PC-3 (cell line): Measurements from ENCODE around the gene ACTN4. TPM values are rescaled to one million over a fixed set of nuclear protein-coding genes. Genes with fewer than 3 reads are reported as not detected.
A peak's percentile ranks its signal among the peaks of the same experiment; 100 is the strongest.

ENCODE experiments used
- ATAC-seq: fragments of 200-7000 bp; cut with Tn5 transposase; 2 replicates; pipeline ENCODE4 v1.9.1; 2020; ENCODE audit warnings: mild to moderate bottlenecking, moderate library complexity
- BruUV-seq: library from RNA; stranded (reverse); fragments of 400-500 nt; replicated peaks from 2 replicates; lab custom pipeline; 2021; lab: Mats Ljungman, UMichigan
- CTCF ChIA-PET: fragments of 300-600 bp; sonication (Branson Sonifier 250); formaldehyde crosslinking; loops from one replicate; lab custom pipeline; 2022; ENCODE audit warnings: antibody characterized with exemption; lab: Charles Lee
- POLR2A ChIA-PET: fragments of 300-600 bp; sonication (Branson Sonifier 250); formaldehyde crosslinking; loops from one replicate; lab custom pipeline; 2022; ENCODE audit warnings: antibody characterized with exemption; ENCODE audit not compliant: unreplicated experiment; lab: Charles Lee
- DNase-seq: peaks from one replicate; pipeline ENCODE4 v3.0.0-alpha.2; 2015
- H2AFZ ChIP-seq: fragments of 300-600 bp; sonication (generic); 2 replicates; pipeline ENCODE4 v1.6.0; 2016; ENCODE audit warnings: antibody characterized with exemption, low read length
- H3F3A ChIP-seq: fragments of 300-600 bp; sonication (generic); one replicate; pipeline ENCODE4 v1.6.0; 2017; ENCODE audit warnings: antibody characterized with exemption, low read length, control low read depth, mild to moderate bottlenecking; ENCODE audit not compliant: unreplicated experiment
- H3K27ac ChIP-seq: fragments of 300-600 bp; sonication (generic); 2 replicates; pipeline ENCODE4 v1.5.1; 2016; ENCODE audit warnings: mild to moderate bottlenecking, low read length
- H3K27me3 ChIP-seq: fragments of 300-600 bp; sonication (generic); 2 replicates; pipeline ENCODE4 v1.6.1; 2016; ENCODE audit warnings: low read length, mixed read lengths
- H3K36me3 ChIP-seq: fragments of 300-600 bp; sonication (generic); 2 replicates; pipeline ENCODE4 v1.6.1; 2016; ENCODE audit warnings: low read depth, mixed run types, low read length, mixed read lengths
- H3K4me1 ChIP-seq: fragments of 300-600 bp; sonication (generic); 2 replicates; pipeline ENCODE4 v1.5.1; 2016; ENCODE audit warnings: low read length; ENCODE audit not compliant: insufficient read depth
- H3K4me2 ChIP-seq: fragments of 300-600 bp; sonication (generic); 2 replicates; pipeline ENCODE4 v1.6.0; 2016; ENCODE audit warnings: low read length
- H3K4me3 ChIP-seq: fragments of 300-600 bp; sonication (generic); 2 replicates; pipeline ENCODE4 v1.5.1; 2016; ENCODE audit warnings: mild to moderate bottlenecking, low read length, mixed read lengths
- H3K79me2 ChIP-seq: fragments of 300-600 bp; sonication (generic); 2 replicates; pipeline ENCODE4 v1.6.1; 2017; ENCODE audit warnings: low read length, mixed read lengths
- H3K9ac ChIP-seq: fragments of 300-600 bp; sonication (generic); 2 replicates; pipeline ENCODE4 v1.6.0; 2016; ENCODE audit warnings: mild to moderate bottlenecking, low read length
- H3K9me2 ChIP-seq: fragments of 300-600 bp; sonication (generic); replicated peaks from 2 replicates; pipeline ENCODE4 v1.6.1; 2016; ENCODE audit warnings: mixed run types, low read length, mixed read lengths
- H3K9me3 ChIP-seq: fragments of 300-600 bp; sonication (generic); 2 replicates; pipeline ENCODE4 v1.6.1; 2016; ENCODE audit warnings: low read length, mixed read lengths
- H4K20me1 ChIP-seq: fragments of 300-600 bp; sonication (generic); 2 replicates; pipeline ENCODE4 v1.6.1; 2016; ENCODE audit warnings: low read length, mixed read lengths
- CTCF ChIP-seq: fragments of 300-600 bp; sonication (generic); conservative IDR thresholded peaks from 2 replicates; pipeline ENCODE4 v1.5.1; 2017; ENCODE audit warnings: antibody characterized with exemption, low read depth, mild to moderate bottlenecking, low read length
- EZH2 ChIP-seq: fragments of 300-600 bp; sonication (generic); IDR thresholded peaks from one replicate; pipeline ENCODE4 v1.6.1; 2017; ENCODE audit warnings: antibody characterized with exemption, mild to moderate bottlenecking, low read length; ENCODE audit not compliant: unreplicated experiment
- EZH2phosphoT487 ChIP-seq: fragments of 300-600 bp; sonication (generic); IDR thresholded peaks from 2 replicates; pipeline ENCODE4 v1.6.1; 2018; ENCODE audit warnings: mild to moderate bottlenecking, antibody characterized with exemption, low read length, borderline replicate concordance
- intact Hi-C: fragments of 100-400 bp; cut with micrococcal nuclease; formaldehyde crosslinking; loops from 2 replicates; pipeline ENCODE4 v1.9.0; 2023
- total RNA-seq: library from RNA; depleted of rRNA; stranded (reverse); fragments of >200 nt; gene quantifications from 2 replicates; pipeline ENCODE4 v1.2.3, GENCODE V29; 2014

The ACTN4 gene
- total RNA-seq, 1 experiment from 2014 or later, result 397 TPM

GRCh38 chr19:38655148-38655824 lies 7.8 kb downstream of the ACTN4 start:
- H3K27me3 ChIP-seq, result no peaks in the 10 kb centered on the region
- intact Hi-C loops, result loop anchor here (10.0 kb wide), 1 partner anchor 50 kb away; no protein-coding TSS in a partner anchor
- POLR2A ChIA-PET, result no interaction called here

DNA sequence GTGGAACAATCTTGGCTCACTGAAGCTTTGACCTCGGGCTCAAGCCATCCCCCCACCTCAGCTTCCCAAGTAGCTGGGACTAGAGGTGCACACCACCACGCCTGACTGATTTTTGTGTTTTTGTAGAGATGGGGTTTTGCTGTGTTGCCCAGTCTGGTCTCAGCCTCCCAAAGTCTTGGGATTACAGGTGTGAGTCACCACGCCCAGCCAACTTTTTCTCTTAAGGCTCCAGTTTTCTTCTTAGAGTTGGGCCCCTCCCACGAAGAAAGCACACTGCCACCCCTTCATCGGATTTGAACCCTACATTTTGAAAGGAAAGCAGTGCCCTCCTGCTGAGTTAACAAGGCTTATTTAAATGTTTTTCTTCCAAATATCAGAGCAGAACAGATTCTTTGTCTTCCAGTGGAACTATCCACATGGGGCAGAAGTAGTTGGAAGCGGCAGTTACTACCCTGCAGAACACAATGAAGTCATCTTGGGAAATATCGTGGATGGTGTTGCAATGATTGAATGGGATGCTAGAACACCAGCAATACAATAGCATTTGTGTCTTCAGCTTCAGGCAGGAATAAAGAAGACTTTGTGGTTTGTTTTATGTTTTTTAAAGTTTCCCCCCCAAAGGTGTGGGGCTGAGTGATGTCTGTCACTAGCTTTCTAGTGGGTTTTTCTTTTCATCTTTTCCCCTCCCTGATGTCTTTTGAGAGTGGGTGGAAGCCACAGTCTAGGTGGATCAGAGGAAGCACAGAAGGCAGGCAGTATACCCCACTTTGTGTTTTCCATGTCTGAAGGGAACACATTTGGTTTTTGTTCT lies 8.9 kb downstream of the ACTN4 start:
- ChIA-PET POLR2A (interaction anchor here (0.6 to 1.2 kb wide), 2 partner anchors 11 to 38 kb away, joined by 3 to 5 read pairs; partner anchors contain the start of gene EIF3K), CTCF (no interaction called here)
- H3K27me3 ChIP-seq, result no peaks in the 10 kb centered on the region
- H3K27ac ChIP-seq, result peak overlapping the region; percentile 99
- peaks cover 97% of the 10 kb centered on the region for H3K4me1 ChIP-seq
- H3K9me2 ChIP-seq, result no peaks in the 10 kb centered on the region
- peaks cover 40% of the 10 kb centered on the region; the same call in 1 of the 2 replicates for H4K20me1 ChIP-seq
- H3K79me2 ChIP-seq, result peaks cover 96% of the 10 kb centered on the region
- H3K4me2 ChIP-seq, result peak overlapping the region; percentile 72
- peak overlapping the region; percentile 70 for H3K9ac ChIP-seq
- TF ChIP-seq CTCF (no peak), EZH2phosphoT487 (no peak), EZH2 (no peak)
- H2AFZ ChIP-seq, result no peak overlapping the region
- no peaks in the 10 kb centered on the region for H3K9me3 ChIP-seq
- H3F3A ChIP-seq, result peaks cover 8% of the 10 kb centered on the region
- ATAC-seq, result no peak
- DNase-seq, result peak; percentile 32
- no TSS peak for BruUV-seq
- peaks cover 53% of the 10 kb centered on the region for H3K36me3 ChIP-seq
- intact Hi-C loops, result loop anchor here (10.0 kb wide), 1 partner anchor 48 kb away; no protein-coding TSS in a partner anchor
- peak overlapping the region; percentile 36; the same call in 1 of the 2 replicates for H3K4me3 ChIP-seq

More at GRCh38 chr19:38655148-38655824, 7.8 kb downstream of the ACTN4 start:
- Histone ChIP-seq H2AFZ (no peak overlapping the region), H3K4me2 (peak overlapping the region; percentile 72), H3K9me2 (no peaks in the 10 kb centered on the region), H3K79me2 (peaks cover 96% of the 10 kb centered on the region), H3K4me3 (no peak overlapping the region; the same call in 1 of the 2 replicates), H3K36me3 (peaks cover 44% of the 10 kb centered on the region), H3K27ac (peak overlapping the region; percentile 99), H3F3A (peaks cover 8% of the 10 kb centered on the region), H3K9me3 (no peaks in the 10 kb centered on the region), H3K4me1 (peaks cover 92% of the 10 kb centered on the region), H4K20me1 (peaks cover 45% of the 10 kb centered on the region; the same call in 1 of the 2 replicates), H3K9ac (no peak overlapping the region)
- no peak for TF ChIP-seq EZH2
- no peak for TF ChIP-seq EZH2phosphoT487
- TF ChIP-seq CTCF, result no peak
- BruUV-seq, result no TSS peak
- CTCF ChIA-PET, result interaction anchor here (0.5 kb wide), 1 partner anchor 253 kb away, joined by 3 read pairs; no protein-coding TSS in a partner anchor
- DNase-seq (no peak), ATAC-seq (no peak)
